OCI-LY7 (cell line): ENCODE results near the gene MYO1F. TPM values are rescaled to one million over a fixed set of nuclear protein-coding genes. Genes with fewer than 3 reads are reported as not detected.

ENCODE experiments used
- BruUV-seq: library from RNA; stranded (reverse); fragments of 400-500 nt; replicated peaks from 2 replicates; lab custom pipeline; 2021; lab: Mats Ljungman, UMichigan
- CTCF ChIA-PET: fragments of 300-600 bp; sonication (Branson Sonifier 250); formaldehyde crosslinking; loops from one replicate; lab custom pipeline; 2022; ENCODE audit warnings: antibody characterized with exemption; ENCODE audit not compliant: unreplicated experiment; lab: Charles Lee
- POLR2A ChIA-PET: fragments of 300-600 bp; sonication (Branson Sonifier 250); formaldehyde crosslinking; loops from one replicate; lab custom pipeline; 2022; ENCODE audit warnings: antibody characterized with exemption; lab: Charles Lee
- DNase-seq: peaks from one replicate; pipeline ENCODE4 v3.0.0-alpha.2; 2015; ENCODE audit warnings: low spot score
- H2AFZ ChIP-seq: fragments of 200-600 bp; sonication (generic), shearing (Covaris generic); 2 replicates; pipeline ENCODE4 v1.6.1; 2014; ENCODE audit warnings: mild to moderate bottlenecking, antibody characterized with exemption, low read length, moderate library complexity
- H3K27ac ChIP-seq: fragments of 200-600 bp; sonication (generic); 2 replicates; pipeline ENCODE4 v1.5.1; 2014; ENCODE audit warnings: mixed run types, low read depth, mild to moderate bottlenecking, moderate library complexity, low read length, inconsistent platforms; ENCODE audit not compliant: poor library complexity, severe bottlenecking
- H3K36me3 ChIP-seq: fragments of 200-600 bp; sonication (generic); 2 replicates; pipeline ENCODE4 v1.6.1; 2014; ENCODE audit warnings: mild to moderate bottlenecking, antibody characterized with exemption, low read length, moderate library complexity, mixed read lengths; ENCODE audit not compliant: insufficient read depth
- H3K4me1 ChIP-seq: fragments of 200-600 bp; sonication (generic); 2 replicates; pipeline ENCODE4 v1.5.1; 2014; ENCODE audit warnings: mild to moderate bottlenecking, low read length; ENCODE audit not compliant: insufficient read depth, poor library complexity, severe bottlenecking
- H3K4me2 ChIP-seq: fragments of 200-600 bp; sonication (generic); 2 replicates; pipeline ENCODE4 v1.6.1; 2014; ENCODE audit warnings: mild to moderate bottlenecking, low read length
- H3K4me3 ChIP-seq: fragments of 200-600 bp; sonication (generic); 2 replicates; pipeline ENCODE4 v1.5.1; 2014; ENCODE audit warnings: mild to moderate bottlenecking, low read depth, low read length; ENCODE audit not compliant: poor library complexity, severe bottlenecking
- H3K79me2 ChIP-seq: fragments of 200-600 bp; sonication (generic); 2 replicates; pipeline ENCODE4 v1.6.1; 2016; ENCODE audit warnings: low read depth, mild to moderate bottlenecking, low read length, moderate library complexity, mixed read lengths; ENCODE audit not compliant: insufficient read depth
- H3K9me2 ChIP-seq: fragments of 200-600 bp; sonication (generic); 2 replicates; pipeline ENCODE4 v1.6.1; 2016; ENCODE audit warnings: mild to moderate bottlenecking, low read length, mixed read lengths; ENCODE audit not compliant: insufficient read depth
- H3K9me3 ChIP-seq: fragments of 200-600 bp; sonication (generic); 2 replicates; pipeline ENCODE4 v1.6.1; 2014; ENCODE audit warnings: mild to moderate bottlenecking, mixed run types, low read length, mixed read lengths
- H4K20me1 ChIP-seq: fragments of 200-600 bp; sonication (generic); 2 replicates; pipeline ENCODE4 v1.6.1; 2014; ENCODE audit warnings: mild to moderate bottlenecking, antibody characterized with exemption, low read length, moderate library complexity, mixed read lengths; ENCODE audit not compliant: insufficient read depth
- CTCF ChIP-seq: fragments of 200-600 bp; sonication (generic); conservative IDR thresholded peaks from 2 replicates; pipeline ENCODE4 v1.5.1; 2014; ENCODE audit warnings: mild to moderate bottlenecking, antibody characterized with exemption, low read length, moderate library complexity, mixed read lengths
- EZH2phosphoT487 ChIP-seq: fragments of 200-600 bp; sonication (generic); IDR thresholded peaks from 2 replicates; pipeline ENCODE4 v1.6.1; 2018; ENCODE audit warnings: low read depth, borderline replicate concordance, mild to moderate bottlenecking, mixed run types, antibody characterized with exemption, low read length, moderate library complexity, mixed read lengths
- intact Hi-C: fragments of 100-400 bp; cut with micrococcal nuclease; formaldehyde crosslinking; loops from one replicate; pipeline ENCODE4 v1.10.0; 2022; ENCODE audit not compliant: unreplicated experiment
- total RNA-seq, 2 experiments: library from RNA; depleted of rRNA in 1 of 2; stranded (reverse); fragments of >200 nt in 1 of 2; shearing (Covaris generic) in 1 of 2; gene quantifications; 2 replicates each; pipeline ENCODE4 v1.2.3, GENCODE V29; 2014 to 2022

MYO1F gene
- total RNA-seq, 2 experiments from 2014 or later = 8.8 to 18.4 TPM

GRCh38 chr19:8500158-8500557 is 77.1 kb downstream of the MYO1F start:
- ChIA-PET CTCF (no interaction called here), POLR2A (interaction anchor here (0.6 kb wide), 1 partner anchor 283 kb away, joined by 4 read pairs; no protein-coding TSS in a partner anchor)
- peaks cover under 1% of the 10 kb centered on the region for H3K4me1 ChIP-seq
- H3K9me2 ChIP-seq = no peaks in the 10 kb centered on the region
- intact Hi-C loops = no loop called here
- no peaks in the 10 kb centered on the region for H3K79me2 ChIP-seq
- no peak for TF ChIP-seq EZH2phosphoT487
- TF ChIP-seq CTCF = no peak
- H4K20me1 ChIP-seq = no peaks in the 10 kb centered on the region
- DNase-seq = no peak
- no TSS peak for BruUV-seq
- H3K27ac ChIP-seq = no peak overlapping the region
- no peak overlapping the region for H3K4me2 ChIP-seq
- no peaks in the 10 kb centered on the region for H3K36me3 ChIP-seq
- H3K9me3 ChIP-seq = no peaks in the 10 kb centered on the region
- H3K4me3 ChIP-seq = no peak overlapping the region
- no peak overlapping the region for H2AFZ ChIP-seq

- Histone ChIP-seq H3K36me3 (no peaks in the 10 kb centered on the region), H3K4me1 (peaks cover 7% of the 10 kb centered on the region), H3K27ac (no peak overlapping the region), H4K20me1 (no peaks in the 10 kb centered on the region), H3K4me2 (no peak overlapping the region), H3K4me3 (no peak overlapping the region), H3K9me2 (no peaks in the 10 kb centered on the region), H3K79me2 (no peaks in the 10 kb centered on the region), H3K9me3 (no peaks in the 10 kb centered on the region), H2AFZ (no peak overlapping the region)
- no peak for DNase-seq
- no TSS peak for BruUV-seq
- no peak for TF ChIP-seq EZH2phosphoT487
- TF ChIP-seq CTCF = no peak
- intact Hi-C loops = no loop called here
- CTCF ChIA-PET = no interaction called here
- POLR2A ChIA-PET = no interaction called here
Observed at GRCh38 chr19:8499048-8499833, 78.0 kb downstream of the MYO1F start.

GRCh38 chr19:8498295-8498694 is 78.9 kb downstream of the MYO1F start:
- POLR2A ChIA-PET = no interaction called here

More at GRCh38 chr19:8498295-8498694, 78.9 kb downstream of the MYO1F start:
- no peaks in the 10 kb centered on the region for H3K9me3 ChIP-seq
- no peaks in the 10 kb centered on the region for H4K20me1 ChIP-seq
- H3K36me3 ChIP-seq = no peaks in the 10 kb centered on the region
- CTCF ChIA-PET = interaction anchor here (0.6 kb wide), 1 partner anchor 16 kb away, joined by 3 read pairs; no protein-coding TSS in a partner anchor
- peaks cover 13% of the 10 kb centered on the region for H3K4me1 ChIP-seq
- DNase-seq = no peak
- H3K27ac ChIP-seq = no peak overlapping the region
- H3K4me3 ChIP-seq = no peak overlapping the region
- BruUV-seq = no TSS peak
- no peak for TF ChIP-seq EZH2phosphoT487
- TF ChIP-seq CTCF = no peak
- H3K79me2 ChIP-seq = no peaks in the 10 kb centered on the region
- no peak overlapping the region for H3K4me2 ChIP-seq
- H3K9me2 ChIP-seq = no peaks in the 10 kb centered on the region
- intact Hi-C loops = no loop called here
- no peak overlapping the region for H2AFZ ChIP-seq
